CD14-positive monocyte (primary cell): ENCODE data around the gene TNFRSF1A. TPM values are rescaled to one million over a fixed set of nuclear protein-coding genes. Genes with fewer than 3 reads are reported as not detected.

Experiments
- DNase-seq, 3 donors: peaks; one replicate each; pipeline ENCODE4 v3.0.0-alpha.2; 2011 to 2022
- H2AFZ ChIP-seq: 2 replicates; pipeline ENCODE4 v1.6.0; 2012; ENCODE audit warnings: mild to moderate bottlenecking, low read depth, low read length, inconsistent platforms; ENCODE audit not compliant: insufficient read depth, poor library complexity, severe bottlenecking
- H3K27ac ChIP-seq, 2 donors: 1 replicate in 1 of 2; 2 replicates in 1 of 2; pipeline ENCODE4 v1.5.1; 2012 to 2013; ENCODE audit warnings: low read length in 2 of 2, control low read depth in 1 of 2, inconsistent platforms in 1 of 2, low read depth in 1 of 2, mild to moderate bottlenecking in 1 of 2
- H3K27me3 ChIP-seq, 2 donors: one replicate each; pipeline versions ENCODE4 v1.6.0 to v1.6.1; 2011 to 2013; ENCODE audit warnings: low read length in 2 of 2; ENCODE audit not compliant: control insufficient read depth in 2 of 2, insufficient read depth in 2 of 2
- H3K36me3 ChIP-seq, 2 donors: replicated peaks in 1 of 2; 1 replicate in 1 of 2; 2 replicates in 1 of 2; pipeline versions ENCODE4 v1.5.1 to v1.6.1; 2012 to 2013; ENCODE audit warnings: low read length in 2 of 2, control low read depth in 1 of 2, inconsistent platforms in 1 of 2, mild to moderate bottlenecking in 1 of 2; ENCODE audit not compliant: insufficient read depth in 2 of 2, control insufficient read depth in 1 of 2
- H3K4me1 ChIP-seq, 2 donors: 1 replicate in 1 of 2; 2 replicates in 1 of 2; pipeline versions ENCODE4 v1.5.1 to v1.6.1; 2012 to 2013; ENCODE audit warnings: low read length in 2 of 2, control low read depth in 1 of 2, inconsistent platforms in 1 of 2, mild to moderate bottlenecking in 1 of 2, moderate library complexity in 1 of 2; ENCODE audit not compliant: insufficient read depth in 2 of 2, control insufficient read depth in 1 of 2
- H3K4me2 ChIP-seq: replicated peaks from 2 replicates; pipeline ENCODE3; 2012; ENCODE audit warnings: low read length, moderate library complexity, mild to moderate bottlenecking; ENCODE audit not compliant: poor library complexity, severe bottlenecking; ENCODE audit errors: extremely low read depth
- H3K4me3 ChIP-seq, 3 experiments: fragments of 200-600 bp in 1 of 3; sonication (generic) in 1 of 3; replicated peaks in 1 of 3; 1 replicate in 2 of 3; 2 replicates in 1 of 3; pipeline ENCODE4 v1.5.1; 2011 to 2013; ENCODE audit warnings: low read length in 3 of 3, mild to moderate bottlenecking in 3 of 3, control low read depth in 2 of 3, low read depth in 2 of 3, inconsistent platforms in 1 of 3, moderate library complexity in 1 of 3
- H3K79me2 ChIP-seq: 2 replicates; pipeline ENCODE4 v1.6.0; 2012; ENCODE audit warnings: mild to moderate bottlenecking, control low read depth, inconsistent platforms, low read length, moderate library complexity; ENCODE audit not compliant: insufficient read depth
- H3K9ac ChIP-seq: 2 replicates; pipeline ENCODE4 v1.6.0; 2017; ENCODE audit warnings: low read length, mild to moderate bottlenecking; ENCODE audit not compliant: insufficient read depth, poor library complexity, severe bottlenecking
- H3K9me3 ChIP-seq, 2 donors: replicated peaks in 1 of 2; 1 replicate in 1 of 2; 2 replicates in 1 of 2; pipeline versions ENCODE4 v1.5.1 to v1.6.1; 2012 to 2013; ENCODE audit warnings: low read length in 2 of 2, control low read depth in 1 of 2; ENCODE audit not compliant: control insufficient read depth in 1 of 2, insufficient read depth in 1 of 2
- H4K20me1 ChIP-seq: 2 replicates; pipeline ENCODE4 v1.6.0; 2012; ENCODE audit warnings: mild to moderate bottlenecking, low read length, control low read depth, moderate library complexity; ENCODE audit not compliant: insufficient read depth
- H3K27ac Mint-ChIP-seq, 7 donors: one replicate each; pipeline ENCODE4 v1.8.0; 2020; ENCODE audit warnings: mild to moderate bottlenecking in 7 of 7, mixed read lengths in 7 of 7, moderate library complexity in 6 of 7, inconsistent platforms in 2 of 7
- H3K27me3 Mint-ChIP-seq, 3 donors: one replicate each; pipeline ENCODE4 v1.8.0; 2021 to 2022; ENCODE audit warnings: low read depth in 3 of 3, mild to moderate bottlenecking in 3 of 3, mixed read lengths in 3 of 3, moderate library complexity in 3 of 3, inconsistent platforms in 1 of 3
- H3K36me3 Mint-ChIP-seq, 2 donors: one replicate each; pipeline ENCODE4 v1.8.0; 2020; ENCODE audit warnings: mixed read lengths in 2 of 2, inconsistent platforms in 1 of 2, mild to moderate bottlenecking in 1 of 2
- H3K4me1 Mint-ChIP-seq: one replicate; pipeline ENCODE4 v1.8.0; 2020; ENCODE audit warnings: mild to moderate bottlenecking, mixed read lengths
- H3K4me3 Mint-ChIP-seq, 2 donors: one replicate each; pipeline ENCODE4 v1.8.0; 2020; ENCODE audit warnings: mild to moderate bottlenecking in 2 of 2, mixed read lengths in 2 of 2, moderate library complexity in 1 of 2
- H3K9me3 Mint-ChIP-seq, 7 donors: one replicate each; pipeline ENCODE4 v1.8.0; 2020 to 2022; ENCODE audit warnings: mixed read lengths in 7 of 7, mild to moderate bottlenecking in 6 of 7, moderate library complexity in 6 of 7, inconsistent platforms in 2 of 7
- WGBS: methylation state at CpG from one replicate; pipeline ENCODE4 v1.1.5; 2013; ENCODE audit warnings: missing lambda C conversion rate; ENCODE audit not compliant: insufficient coverage; 5-methylcytosine and 5-hydroxymethylcytosine counted together
- intact Hi-C, 2 donors: fragments of 100-400 bp; cut with micrococcal nuclease; formaldehyde crosslinking; loops; one replicate each; pipeline versions ENCODE4 v1.15.0 to v1.15.1; 2023
- polyA plus RNA-seq, 3 donors: library from polyadenylated mRNA; depleted of rRNA in 1 of 3; unstranded in 2 of 3; stranded (reverse) in 1 of 3; fragments of 300-500 nt in 2 of 3; fragments of >200 nt in 1 of 3; fragmentation: Illumina TruSeq in 2 of 3; gene quantifications; 1 replicate in 2 of 3; 2 replicates in 1 of 3; pipeline ENCODE4 v1.2.3, GENCODE V29; 2012 to 2021
- TF ChIP-seq, protein P1 (sequence below): fragments of 200-600 bp; IDR thresholded peaks from one replicate; pipeline ENCODE4 v1.8.0; 2022; ENCODE audit warnings: antibody characterized with exemption, mild to moderate bottlenecking

TNFRSF1A gene
- polyA plus RNA-seq, 3 donors = 108 to 157 (median 152) TPM

DNA sequence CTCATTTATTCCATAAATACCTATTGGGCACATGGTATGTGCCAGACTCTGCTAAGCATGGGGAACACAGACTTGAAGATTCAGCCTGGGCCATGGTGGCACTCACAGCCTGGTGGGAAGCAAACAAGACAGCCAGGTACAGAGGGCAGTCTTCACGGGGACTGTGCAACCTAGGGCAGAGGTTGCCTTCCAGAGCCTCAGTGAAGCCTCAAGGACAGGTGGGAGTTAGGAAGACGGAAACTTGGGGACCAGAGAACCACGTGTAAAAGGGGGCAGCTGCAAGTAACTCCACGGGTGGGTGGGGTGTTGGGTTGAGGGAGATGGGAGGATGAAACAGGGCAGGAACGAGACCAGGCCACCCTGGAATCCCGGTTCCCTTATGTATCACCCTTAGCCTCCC lies 41.1 kb upstream of the TNFRSF1A start:
- peak overlapping the region; percentile 78 for H3K4me2 ChIP-seq
- H3K79me2 ChIP-seq = peaks cover 51% of the 10 kb centered on the region
- peak overlapping the region; percentile 85 for H2AFZ ChIP-seq
- H3K27me3 ChIP-seq = no peaks in the 10 kb centered on the region
- 93% methylated on average over 2 of the region's 6 CpGs for WGBS
- Mint-ChIP-seq H3K4me1 (peaks cover 89% of the 10 kb centered on the region), H3K27me3 (no peaks in the 10 kb centered on the region), H3K4me3 (peak overlapping the region; percentile 16 to 70), H3K27ac (peak overlapping the region in 6 of 7 donors; percentile 65 to 94 (median 90)), H3K9me3 (no peaks in the 10 kb centered on the region), H3K36me3 (peaks cover 18 to 27% of the 10 kb centered on the region in 2 donors)
- peak overlapping the region in 1 of 3 experiments; percentile 90 for H3K4me3 ChIP-seq
- H4K20me1 ChIP-seq = peaks cover 33% of the 10 kb centered on the region
- peaks cover 21 to 22% of the 10 kb centered on the region in 2 donors for H3K36me3 ChIP-seq
- H3K4me1 ChIP-seq = peaks cover 81 to 90% of the 10 kb centered on the region in 2 donors
- no peak for DNase-seq
- H3K9me3 ChIP-seq = no peaks in the 10 kb centered on the region
- H3K9ac ChIP-seq = peak overlapping the region; percentile 87
- H3K27ac ChIP-seq = peak overlapping the region; percentile 89 to 91
- TF ChIP-seq, protein P1, sequence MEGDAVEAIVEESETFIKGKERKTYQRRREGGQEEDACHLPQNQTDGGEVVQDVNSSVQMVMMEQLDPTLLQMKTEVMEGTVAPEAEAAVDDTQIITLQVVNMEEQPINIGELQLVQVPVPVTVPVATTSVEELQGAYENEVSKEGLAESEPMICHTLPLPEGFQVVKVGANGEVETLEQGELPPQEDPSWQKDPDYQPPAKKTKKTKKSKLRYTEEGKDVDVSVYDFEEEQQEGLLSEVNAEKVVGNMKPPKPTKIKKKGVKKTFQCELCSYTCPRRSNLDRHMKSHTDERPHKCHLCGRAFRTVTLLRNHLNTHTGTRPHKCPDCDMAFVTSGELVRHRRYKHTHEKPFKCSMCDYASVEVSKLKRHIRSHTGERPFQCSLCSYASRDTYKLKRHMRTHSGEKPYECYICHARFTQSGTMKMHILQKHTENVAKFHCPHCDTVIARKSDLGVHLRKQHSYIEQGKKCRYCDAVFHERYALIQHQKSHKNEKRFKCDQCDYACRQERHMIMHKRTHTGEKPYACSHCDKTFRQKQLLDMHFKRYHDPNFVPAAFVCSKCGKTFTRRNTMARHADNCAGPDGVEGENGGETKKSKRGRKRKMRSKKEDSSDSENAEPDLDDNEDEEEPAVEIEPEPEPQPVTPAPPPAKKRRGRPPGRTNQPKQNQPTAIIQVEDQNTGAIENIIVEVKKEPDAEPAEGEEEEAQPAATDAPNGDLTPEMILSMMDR = no peak
- intact Hi-C loops = loop anchor here in 1 of 2 donors (5.0 kb wide), 1 partner anchor 61 kb away; no protein-coding TSS in a partner anchor

GRCh38 chr12:6382371-6382770 lies 40.5 kb upstream of the TNFRSF1A start:
- H3K9me3 ChIP-seq = no peaks in the 10 kb centered on the region
- intact Hi-C loops = loop anchor here in 1 of 2 donors (5.0 kb wide), 1 partner anchor 60 kb away; no protein-coding TSS in a partner anchor
- no peak overlapping the region for H2AFZ ChIP-seq
- Mint-ChIP-seq H3K4me3 (no peak overlapping the region), H3K27ac (no peak overlapping the region), H3K9me3 (no peaks in the 10 kb centered on the region), H3K27me3 (no peaks in the 10 kb centered on the region), H3K4me1 (peaks cover 88% of the 10 kb centered on the region), H3K36me3 (peaks cover 14 to 21% of the 10 kb centered on the region in 2 donors)
- H3K27ac ChIP-seq = no peak overlapping the region
- no peak overlapping the region for H3K4me3 ChIP-seq
- TF ChIP-seq, protein P1 = no peak
- peaks cover 82 to 90% of the 10 kb centered on the region in 2 donors for H3K4me1 ChIP-seq
- peaks cover 27% of the 10 kb centered on the region for H4K20me1 ChIP-seq
- no peak for DNase-seq
- H3K79me2 ChIP-seq = peaks cover 45% of the 10 kb centered on the region
- H3K36me3 ChIP-seq = peaks cover 15% of the 10 kb centered on the region in 2 donors
- H3K4me2 ChIP-seq = no peak overlapping the region
- H3K27me3 ChIP-seq = no peaks in the 10 kb centered on the region
- H3K9ac ChIP-seq = no peak overlapping the region
- WGBS = 91% methylated on average over 4 of the region's 7 CpGs
